T-helper 2 cell treated with Interferon-gamma antibody and Interleukin-4, amounts not matched to agents 5 μg/mL and 100 μg/mL, for 36 hours (primary cell): ENCODE measurements around the gene SARDH.

ENCODE experiments used
- DNase-seq: peaks from one replicate; pipeline ENCODE4 v3.0.0; 2021; ENCODE audit warnings: low spot score
- H3K27ac Mint-ChIP-seq: one replicate; pipeline ENCODE4 v1.8.0; 2021; ENCODE audit warnings: mild to moderate bottlenecking, mixed read lengths
- H3K27me3 Mint-ChIP-seq: one replicate; pipeline ENCODE4 v1.8.0; 2021; ENCODE audit warnings: low read depth, mixed read lengths
- H3K36me3 Mint-ChIP-seq: one replicate; pipeline ENCODE4 v1.8.0; 2021; ENCODE audit warnings: low read depth, mixed read lengths
- H3K4me1 Mint-ChIP-seq: one replicate; pipeline ENCODE4 v1.8.0; 2021; ENCODE audit warnings: low read depth, mixed read lengths
- H3K4me3 Mint-ChIP-seq: one replicate; pipeline ENCODE4 v1.8.0; 2022; ENCODE audit warnings: mild to moderate bottlenecking, moderate library complexity, mixed read lengths
- H3K9me3 Mint-ChIP-seq: one replicate; pipeline ENCODE4 v1.8.0; 2021; ENCODE audit warnings: mixed read lengths

The SARDH gene

GRCh38 chr9:133658442-133659431, 79.4 kb downstream of the SARDH start:
- DNase-seq = no peak
- Mint-ChIP-seq H3K36me3 (no peaks in the 10 kb centered on the region), H3K27me3 (peaks cover 35% of the 10 kb centered on the region), H3K4me3 (no peak overlapping the region), H3K4me1 (no peaks in the 10 kb centered on the region), H3K9me3 (no peaks in the 10 kb centered on the region), H3K27ac (no peak overlapping the region)

GRCh38 chr9:133657120-133657661, 81.0 kb downstream of the SARDH start:
- no peak for DNase-seq

GRCh38 chr9:133656211-133657119, 81.7 kb downstream of the SARDH start:
- no peak overlapping the region for H3K4me3 Mint-ChIP-seq
- no peak overlapping the region for H3K27ac Mint-ChIP-seq
- no peaks in the 10 kb centered on the region for H3K9me3 Mint-ChIP-seq
- H3K36me3 Mint-ChIP-seq = no peaks in the 10 kb centered on the region
- no peaks in the 10 kb centered on the region for H3K4me1 Mint-ChIP-seq
- peaks cover 39% of the 10 kb centered on the region for H3K27me3 Mint-ChIP-seq
- no peak for DNase-seq

More at GRCh38 chr9:133657120-133657661, 81.0 kb downstream of the SARDH start:
- no peak overlapping the region for H3K27ac Mint-ChIP-seq
- no peaks in the 10 kb centered on the region for H3K4me1 Mint-ChIP-seq
- H3K27me3 Mint-ChIP-seq = peaks cover 39% of the 10 kb centered on the region
- no peak overlapping the region for H3K4me3 Mint-ChIP-seq
- no peaks in the 10 kb centered on the region for H3K9me3 Mint-ChIP-seq
- no peaks in the 10 kb centered on the region for H3K36me3 Mint-ChIP-seq

- H3K36me3 Mint-ChIP-seq = no peaks in the 10 kb centered on the region
- no peak overlapping the region for H3K27ac Mint-ChIP-seq
- peaks cover 39% of the 10 kb centered on the region for H3K27me3 Mint-ChIP-seq
- H3K9me3 Mint-ChIP-seq = no peaks in the 10 kb centered on the region
- no peak overlapping the region for H3K4me3 Mint-ChIP-seq
- no peaks in the 10 kb centered on the region for H3K4me1 Mint-ChIP-seq
- no peak for DNase-seq
These were observed 82.5 kb downstream of the SARDH start for GRCh38 chr9:133655701-133656100.

- no peak for DNase-seq
- H3K36me3 Mint-ChIP-seq = no peaks in the 10 kb centered on the region
- no peak overlapping the region for H3K4me3 Mint-ChIP-seq
- H3K9me3 Mint-ChIP-seq = no peaks in the 10 kb centered on the region
- H3K4me1 Mint-ChIP-seq = no peaks in the 10 kb centered on the region
- H3K27me3 Mint-ChIP-seq = peaks cover 37% of the 10 kb centered on the region
- H3K27ac Mint-ChIP-seq = no peak overlapping the region
These were observed 83.2 kb downstream of the SARDH start for GRCh38 chr9:133654736-133655657.

GRCh38 chr9:133653638-133654037, 84.5 kb downstream of the SARDH start:
- H3K4me3 Mint-ChIP-seq = no peak overlapping the region
- peaks cover 31% of the 10 kb centered on the region for H3K27me3 Mint-ChIP-seq
- H3K4me1 Mint-ChIP-seq = no peaks in the 10 kb centered on the region
- no peaks in the 10 kb centered on the region for H3K36me3 Mint-ChIP-seq
- no peak for DNase-seq
- H3K9me3 Mint-ChIP-seq = no peaks in the 10 kb centered on the region
- no peak overlapping the region for H3K27ac Mint-ChIP-seq

- no peaks in the 10 kb centered on the region for H3K9me3 Mint-ChIP-seq
- H3K4me1 Mint-ChIP-seq = no peaks in the 10 kb centered on the region
- H3K27ac Mint-ChIP-seq = no peak overlapping the region
- H3K36me3 Mint-ChIP-seq = no peaks in the 10 kb centered on the region
- DNase-seq = no peak
- H3K4me3 Mint-ChIP-seq = no peak overlapping the region
- H3K27me3 Mint-ChIP-seq = peaks cover 7% of the 10 kb centered on the region
These were observed 88.1 kb downstream of the SARDH start for GRCh38 chr9:133650026-133650425.

DNA sequence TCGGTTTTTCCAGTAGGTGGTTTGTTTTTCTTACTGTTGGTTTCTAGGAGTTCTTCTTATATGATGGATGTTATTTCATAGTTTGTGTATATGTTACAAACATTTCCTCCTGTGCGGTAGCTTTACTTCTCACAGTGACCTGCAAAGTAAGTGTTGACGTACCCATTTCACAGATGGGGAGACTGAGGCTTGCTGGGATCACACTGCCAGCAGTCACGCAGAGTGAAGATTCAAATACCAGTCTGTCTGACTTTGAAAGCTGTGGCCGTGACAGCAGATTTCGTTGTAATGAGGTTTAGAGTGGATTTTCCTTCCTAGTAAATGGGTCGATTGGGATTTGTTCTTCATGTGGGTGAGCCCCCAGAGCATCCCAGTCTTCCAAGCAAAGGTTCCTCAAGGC, 89.0 kb downstream of the SARDH start:
- no peak overlapping the region for H3K27ac Mint-ChIP-seq

GRCh38 chr9:133647765-133648469, 90.2 kb downstream of the SARDH start:
- Mint-ChIP-seq H3K9me3 (no peaks in the 10 kb centered on the region), H3K27ac (no peak overlapping the region), H3K4me1 (no peaks in the 10 kb centered on the region), H3K36me3 (no peaks in the 10 kb centered on the region), H3K27me3 (no peaks in the 10 kb centered on the region), H3K4me3 (no peak overlapping the region)
- no peak for DNase-seq

More for the DNA sequence above, 89.0 kb downstream of the SARDH start:
- no peak for DNase-seq
- H3K4me1 Mint-ChIP-seq = no peaks in the 10 kb centered on the region
- H3K9me3 Mint-ChIP-seq = no peaks in the 10 kb centered on the region
- H3K36me3 Mint-ChIP-seq = no peaks in the 10 kb centered on the region
- H3K4me3 Mint-ChIP-seq = no peak overlapping the region
- peaks cover 4% of the 10 kb centered on the region for H3K27me3 Mint-ChIP-seq

GRCh38 chr9:133647148-133647547, 91.0 kb downstream of the SARDH start:
- Mint-ChIP-seq H3K36me3 (no peaks in the 10 kb centered on the region), H3K4me3 (no peak overlapping the region), H3K27ac (no peak overlapping the region), H3K27me3 (no peaks in the 10 kb centered on the region), H3K9me3 (no peaks in the 10 kb centered on the region), H3K4me1 (no peaks in the 10 kb centered on the region)
- no peak for DNase-seq

DNA sequence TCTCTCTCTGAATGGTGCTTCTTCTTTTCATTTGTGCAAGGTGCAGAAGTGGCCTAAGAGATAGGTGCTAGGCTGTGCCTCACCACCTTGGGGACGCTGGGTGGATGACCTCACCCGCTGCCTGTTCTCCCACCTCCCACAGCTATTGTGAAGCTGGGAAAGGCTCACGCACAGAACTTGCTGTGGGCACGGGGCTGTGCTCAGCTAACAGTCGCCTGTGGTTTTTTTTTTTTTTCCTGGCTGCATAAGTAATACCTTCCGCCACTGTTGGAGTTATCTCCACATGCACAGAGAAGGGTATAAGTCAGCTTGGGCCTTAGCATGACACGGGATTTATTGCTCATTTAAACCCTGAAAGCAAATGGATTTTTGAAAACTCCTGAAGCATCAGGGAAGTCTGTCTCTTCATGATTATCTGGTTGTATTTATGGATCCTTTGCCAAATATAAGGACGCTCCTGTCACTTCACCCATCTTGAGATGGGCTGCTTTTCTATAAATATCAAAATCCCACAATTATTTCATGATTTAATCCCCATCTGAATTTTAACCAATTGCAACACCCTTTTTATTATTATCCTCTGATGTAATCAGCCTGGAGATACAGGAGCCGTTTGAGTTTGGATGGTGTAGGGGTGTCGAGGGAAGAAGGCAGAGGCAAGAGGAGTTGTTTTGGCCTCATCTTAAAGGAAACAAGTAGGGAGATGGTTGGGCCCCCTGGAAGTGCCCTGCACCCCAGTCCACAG, 93.0 kb downstream of the SARDH start:
- Mint-ChIP-seq H3K4me1 (no peaks in the 10 kb centered on the region), H3K36me3 (no peaks in the 10 kb centered on the region), H3K9me3 (no peaks in the 10 kb centered on the region), H3K27ac (no peak overlapping the region), H3K4me3 (no peak overlapping the region), H3K27me3 (no peaks in the 10 kb centered on the region)
- no peak for DNase-seq
